GM23338 (cell line): ENCODE results near the gene RIOK1.
"Not testable (repeated sequence)": the region's sequence is repeated elsewhere in the genome, so short reads cannot be mapped to it uniquely, and the experiment has no call there.

Experiments used
- EZH2 ChIP-seq: fragments of 200-600 bp; sonication (generic); IDR thresholded peaks from one replicate; pipeline ENCODE4 v1.8.0; 2017; ENCODE audit warnings: antibody characterized with exemption, mild to moderate bottlenecking, low read depth; ENCODE audit not compliant: unreplicated experiment
- EZH2phosphoT487 ChIP-seq: fragments of 200-600 bp; sonication (generic); IDR thresholded peaks from one replicate; pipeline ENCODE4 v1.8.1; 2018; ENCODE audit warnings: antibody characterized with exemption; ENCODE audit not compliant: unreplicated experiment
- JUNB ChIP-seq: IDR thresholded peaks from one replicate; pipeline ENCODE4 v1.6.1; 2016; ENCODE audit warnings: antibody characterized with exemption; ENCODE audit not compliant: unreplicated experiment
- POLR2AphosphoS5 ChIP-seq: IDR thresholded peaks from 2 replicates; pipeline ENCODE4 v1.6.1; 2016; ENCODE audit warnings: antibody characterized with exemption, low read depth
- ZNF114 ChIP-seq: fragments of 250-450 bp; sonication (Bioruptor Pico); IDR thresholded peaks from 2 replicates; pipeline ENCODE4 v1.5.0; 2020; ENCODE audit warnings: mild to moderate bottlenecking, moderate library complexity
- TF ChIP-seq, protein P1 (sequence below), 2 experiments: fragments of 200-600 bp in 1 of 2; sonication (generic) in 1 of 2; conservative IDR thresholded peaks; 2 replicates each; pipeline versions ENCODE4 v1.5.1 to v1.6.1; 2016 to 2017; ENCODE audit warnings: antibody characterized with exemption in 2 of 2, low read depth in 2 of 2, mild to moderate bottlenecking in 2 of 2, moderate library complexity in 1 of 2
- TF ChIP-seq, protein P2 (sequence below): IDR thresholded peaks from one replicate; pipeline ENCODE4 v1.6.1; 2018; ENCODE audit warnings: antibody characterized with exemption; ENCODE audit not compliant: unreplicated experiment

DNA sequence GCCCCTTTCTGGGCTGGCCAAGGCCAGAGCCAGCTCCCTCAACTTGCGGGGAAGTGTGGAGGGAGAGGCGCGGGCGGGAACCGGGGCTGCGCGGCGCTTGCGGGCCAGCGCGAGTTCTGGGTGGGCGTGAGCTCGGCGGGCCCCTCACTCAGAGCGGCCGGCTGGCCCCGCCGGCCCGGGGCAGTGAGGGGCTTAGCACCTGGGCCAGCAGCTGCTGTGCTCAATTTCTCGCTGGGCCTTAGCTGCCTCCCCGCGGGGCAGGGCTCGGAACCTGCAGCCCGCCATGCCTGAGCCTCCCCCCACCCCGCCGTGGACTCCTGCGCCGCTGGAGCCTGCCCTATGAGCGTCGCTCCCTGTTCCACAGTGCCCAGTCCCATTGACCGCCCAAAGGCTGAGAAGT is 66.7 kb downstream of the RIOK1 start:
- not testable (repeated sequence) for TF ChIP-seq EZH2; EZH2phosphoT487; POLR2AphosphoS5; JUNB; ZNF114 (CRISPR knock-in tag)
- TF ChIP-seq, protein P1, sequence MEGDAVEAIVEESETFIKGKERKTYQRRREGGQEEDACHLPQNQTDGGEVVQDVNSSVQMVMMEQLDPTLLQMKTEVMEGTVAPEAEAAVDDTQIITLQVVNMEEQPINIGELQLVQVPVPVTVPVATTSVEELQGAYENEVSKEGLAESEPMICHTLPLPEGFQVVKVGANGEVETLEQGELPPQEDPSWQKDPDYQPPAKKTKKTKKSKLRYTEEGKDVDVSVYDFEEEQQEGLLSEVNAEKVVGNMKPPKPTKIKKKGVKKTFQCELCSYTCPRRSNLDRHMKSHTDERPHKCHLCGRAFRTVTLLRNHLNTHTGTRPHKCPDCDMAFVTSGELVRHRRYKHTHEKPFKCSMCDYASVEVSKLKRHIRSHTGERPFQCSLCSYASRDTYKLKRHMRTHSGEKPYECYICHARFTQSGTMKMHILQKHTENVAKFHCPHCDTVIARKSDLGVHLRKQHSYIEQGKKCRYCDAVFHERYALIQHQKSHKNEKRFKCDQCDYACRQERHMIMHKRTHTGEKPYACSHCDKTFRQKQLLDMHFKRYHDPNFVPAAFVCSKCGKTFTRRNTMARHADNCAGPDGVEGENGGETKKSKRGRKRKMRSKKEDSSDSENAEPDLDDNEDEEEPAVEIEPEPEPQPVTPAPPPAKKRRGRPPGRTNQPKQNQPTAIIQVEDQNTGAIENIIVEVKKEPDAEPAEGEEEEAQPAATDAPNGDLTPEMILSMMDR (conservative IDR thresholded peaks at IDR 0.05; ENCODE audit: low read depth in 2 of 2): not testable (repeated sequence)
- TF ChIP-seq, protein P2, sequence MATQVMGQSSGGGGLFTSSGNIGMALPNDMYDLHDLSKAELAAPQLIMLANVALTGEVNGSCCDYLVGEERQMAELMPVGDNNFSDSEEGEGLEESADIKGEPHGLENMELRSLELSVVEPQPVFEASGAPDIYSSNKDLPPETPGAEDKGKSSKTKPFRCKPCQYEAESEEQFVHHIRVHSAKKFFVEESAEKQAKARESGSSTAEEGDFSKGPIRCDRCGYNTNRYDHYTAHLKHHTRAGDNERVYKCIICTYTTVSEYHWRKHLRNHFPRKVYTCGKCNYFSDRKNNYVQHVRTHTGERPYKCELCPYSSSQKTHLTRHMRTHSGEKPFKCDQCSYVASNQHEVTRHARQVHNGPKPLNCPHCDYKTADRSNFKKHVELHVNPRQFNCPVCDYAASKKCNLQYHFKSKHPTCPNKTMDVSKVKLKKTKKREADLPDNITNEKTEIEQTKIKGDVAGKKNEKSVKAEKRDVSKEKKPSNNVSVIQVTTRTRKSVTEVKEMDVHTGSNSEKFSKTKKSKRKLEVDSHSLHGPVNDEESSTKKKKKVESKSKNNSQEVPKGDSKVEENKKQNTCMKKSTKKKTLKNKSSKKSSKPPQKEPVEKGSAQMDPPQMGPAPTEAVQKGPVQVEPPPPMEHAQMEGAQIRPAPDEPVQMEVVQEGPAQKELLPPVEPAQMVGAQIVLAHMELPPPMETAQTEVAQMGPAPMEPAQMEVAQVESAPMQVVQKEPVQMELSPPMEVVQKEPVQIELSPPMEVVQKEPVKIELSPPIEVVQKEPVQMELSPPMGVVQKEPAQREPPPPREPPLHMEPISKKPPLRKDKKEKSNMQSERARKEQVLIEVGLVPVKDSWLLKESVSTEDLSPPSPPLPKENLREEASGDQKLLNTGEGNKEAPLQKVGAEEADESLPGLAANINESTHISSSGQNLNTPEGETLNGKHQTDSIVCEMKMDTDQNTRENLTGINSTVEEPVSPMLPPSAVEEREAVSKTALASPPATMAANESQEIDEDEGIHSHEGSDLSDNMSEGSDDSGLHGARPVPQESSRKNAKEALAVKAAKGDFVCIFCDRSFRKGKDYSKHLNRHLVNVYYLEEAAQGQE: not testable (repeated sequence)
